HG03108 (cell line): ENCODE measurements around the gene LRRN2.
"Not testable (repeated sequence)": the region's sequence is repeated elsewhere in the genome, so short reads cannot be mapped to it uniquely, and the experiment has no call there.

Source experiments
- ATAC-seq: cut with Tn5 transposase; IDR thresholded peaks from one replicate; pipeline ENCODE4 v1.9.1; 2021; ENCODE audit warnings: moderate library complexity; ENCODE audit not compliant: unreplicated experiment

LRRN2 gene

GRCh38 chr1:204577794-204578478, 107.6 kb downstream of the LRRN2 start:
- no peak for ATAC-seq

- ATAC-seq: no peak
Measured at GRCh38 chr1:204576422-204576821, 109.1 kb downstream of the LRRN2 start.

GRCh38 chr1:204575221-204576190, 110.0 kb downstream of the LRRN2 start:
- no peak for ATAC-seq

GRCh38 chr1:204574865-204575163, 110.7 kb downstream of the LRRN2 start:
- no peak for ATAC-seq

DNA sequence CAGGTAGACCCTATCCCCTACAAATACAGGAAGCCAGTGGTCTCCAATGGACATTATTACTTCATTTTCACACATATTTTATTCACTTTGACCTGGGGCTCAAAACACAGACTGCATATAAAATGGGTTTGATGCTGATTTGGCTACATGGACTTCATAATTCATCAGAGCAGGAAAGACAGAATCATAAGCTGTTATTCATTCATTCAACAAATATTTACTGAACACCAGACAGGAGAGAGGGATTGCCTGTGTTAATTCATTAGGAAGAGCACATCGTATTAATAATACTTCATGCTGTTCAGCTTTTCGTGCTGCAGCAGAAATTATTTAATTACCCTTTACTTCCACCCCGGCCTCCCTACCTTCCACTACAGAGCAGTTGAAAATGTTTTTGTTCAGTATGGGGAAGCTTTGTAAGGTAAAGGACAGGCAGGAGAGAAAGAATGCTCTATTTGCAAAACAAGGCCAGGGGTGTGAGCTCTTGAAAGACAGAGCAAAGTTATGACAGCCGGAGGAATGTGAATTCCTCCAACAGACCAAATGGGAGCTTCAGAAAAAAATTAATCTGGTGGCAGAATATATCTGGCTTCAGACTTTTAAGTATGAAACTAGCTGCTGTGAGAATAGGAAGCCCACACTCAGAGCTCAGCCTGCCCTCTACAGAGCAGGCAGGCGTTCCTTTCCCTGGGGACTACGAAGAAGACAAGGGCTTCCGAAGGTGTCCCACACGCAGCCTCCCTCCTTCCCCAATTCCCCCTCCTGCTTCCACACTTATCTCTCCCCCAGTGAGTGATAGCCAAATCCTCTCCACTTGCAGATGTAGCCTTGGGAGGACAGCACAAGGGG, 111.3 kb downstream of the LRRN2 start:
- no peak for ATAC-seq

DNA sequence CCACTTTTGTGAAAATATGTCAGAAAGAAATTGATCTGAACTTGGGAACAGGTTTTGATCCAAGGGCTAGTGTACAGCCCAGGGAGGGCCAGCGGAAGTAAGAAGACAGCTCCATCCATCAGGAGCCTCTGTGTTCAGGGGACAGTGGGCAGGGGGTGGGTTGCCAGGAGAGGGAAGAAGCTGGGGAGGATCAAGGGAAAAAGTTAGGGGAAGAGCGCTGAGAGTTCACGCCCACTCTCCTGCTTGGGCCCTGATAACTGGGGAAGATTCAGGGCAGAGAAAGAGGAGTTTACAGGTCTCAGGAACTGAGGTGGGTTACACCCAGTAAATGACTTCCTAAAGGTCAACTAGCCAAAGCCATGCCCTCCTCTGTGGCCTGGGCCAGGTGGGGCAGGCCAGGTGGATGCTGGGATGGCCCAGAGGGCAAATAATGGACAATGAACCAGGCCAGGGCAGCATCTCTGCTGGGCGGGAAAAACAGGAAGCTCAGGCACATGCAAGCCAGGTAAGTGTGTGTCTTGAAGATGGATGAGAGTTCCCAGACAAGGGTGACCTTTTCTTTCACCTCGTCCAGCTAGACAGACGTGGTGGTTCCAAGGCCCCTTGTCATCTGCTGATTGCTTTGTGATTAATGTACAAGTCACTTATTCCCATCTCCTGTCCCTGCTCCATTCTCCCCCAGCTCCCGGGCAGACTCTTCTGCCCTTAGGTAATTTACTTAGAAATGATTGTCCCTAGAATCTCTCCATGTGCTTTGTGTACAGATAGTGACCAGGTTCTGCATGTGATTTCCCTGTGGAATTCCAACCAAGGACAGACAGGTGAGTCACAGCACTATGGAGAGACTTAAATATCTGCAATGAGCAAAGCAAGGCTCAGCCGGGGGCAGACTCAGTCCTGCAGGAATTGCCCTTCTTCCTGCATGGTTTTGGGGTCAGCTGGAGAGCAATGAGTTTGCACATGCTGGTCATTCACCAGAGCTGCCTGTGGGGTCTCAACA, 112.3 kb downstream of the LRRN2 start:
- ATAC-seq: no peak

DNA sequence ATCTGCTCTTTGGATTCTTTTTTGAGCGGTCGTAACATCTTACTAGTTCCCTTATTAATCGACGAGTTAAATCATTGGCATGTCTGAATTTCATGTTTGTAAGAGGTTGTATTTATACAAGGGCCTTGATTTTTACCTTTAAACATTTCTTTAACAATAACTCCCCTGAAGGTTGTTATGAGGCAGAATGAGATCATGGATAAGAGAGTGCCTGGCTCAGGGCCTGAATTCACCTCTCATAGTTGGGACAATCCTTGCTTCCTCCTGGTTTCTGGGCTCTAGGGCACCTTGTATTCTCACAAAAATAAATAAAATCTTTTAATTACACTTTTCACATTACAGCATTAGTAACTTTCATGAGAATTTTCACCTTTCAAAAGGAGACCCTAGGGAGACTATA, 113.9 kb downstream of the LRRN2 start:
- no peak for ATAC-seq

GRCh38 chr1:204571128-204571527, 114.4 kb downstream of the LRRN2 start:
- no peak for ATAC-seq

GRCh38 chr1:204570021-204570420, 115.5 kb downstream of the LRRN2 start:
- not testable (repeated sequence) for ATAC-seq

- no peak for ATAC-seq
Measured at GRCh38 chr1:204569478-204569877, 116.1 kb downstream of the LRRN2 start.

DNA sequence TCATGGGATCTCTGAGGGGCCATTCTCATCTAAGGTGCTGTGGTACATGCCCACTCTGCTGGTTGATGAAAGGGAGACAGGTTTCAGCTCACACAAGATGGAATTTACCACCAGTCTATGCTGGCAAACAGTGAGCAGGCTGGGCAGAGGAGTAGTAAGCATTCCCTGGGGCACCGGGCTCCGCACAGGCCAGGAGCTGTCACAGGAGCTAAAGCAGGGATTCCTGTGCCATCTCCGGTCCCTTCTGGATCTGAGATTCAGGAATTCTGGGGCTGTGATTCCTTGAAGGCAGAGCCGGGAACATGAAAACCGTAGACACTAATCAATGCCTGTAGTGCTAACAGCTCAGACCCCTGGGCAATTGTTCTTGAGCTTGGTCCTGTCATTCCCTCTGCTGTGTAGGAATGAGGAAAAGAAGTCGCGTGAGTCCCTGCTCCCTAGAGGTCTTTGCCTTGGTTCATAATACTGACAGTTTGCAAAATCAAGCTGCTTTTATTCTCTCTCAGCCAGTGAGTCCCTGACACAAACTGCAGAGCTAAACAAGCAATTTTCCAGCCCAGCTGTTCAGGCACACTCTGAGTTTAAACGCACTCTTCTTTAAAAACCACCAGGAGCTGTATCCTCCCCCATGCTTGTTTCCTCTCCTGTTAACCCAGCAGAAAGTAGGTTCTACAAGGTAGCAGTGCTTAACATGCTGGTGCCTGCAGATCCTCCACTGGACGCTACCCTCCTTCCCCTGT, 116.8 kb downstream of the LRRN2 start:
- ATAC-seq: no peak
